B cell (primary cell): ENCODE measurements around the gene RGN. TPM values are rescaled to one million over a fixed set of nuclear protein-coding genes. Genes with fewer than 3 reads are reported as not detected.
A peak's percentile ranks its signal among the peaks of the same experiment; 100 is the strongest.

ENCODE experiments used
- ATAC-seq: fragments of 200-7000 bp; cut with Tn5 transposase; one replicate; pipeline ENCODE4 v1.10.0; 2021; ENCODE audit warnings: low read depth, mild to moderate bottlenecking, moderate number of reproducible peaks, moderate library complexity
- CTCF ChIA-PET: fragments of 350-600 bp; sonication (Branson Sonifier 250); formaldehyde crosslinking; loops from one replicate; lab custom pipeline; 2021; ENCODE audit warnings: antibody characterized with exemption, inconsistent platforms; lab: Charles Lee
- POLR2A ChIA-PET: fragments of 350-600 bp; sonication (Branson Sonifier 250); formaldehyde crosslinking; loops from one replicate; lab custom pipeline; 2021; ENCODE audit warnings: antibody characterized with exemption; lab: Charles Lee
- DNase-seq: peaks from one replicate; pipeline ENCODE4 v3.0.0; 2013
- H2AFZ ChIP-seq: 2 replicates; pipeline ENCODE4 v1.6.1; 2012; ENCODE audit warnings: mild to moderate bottlenecking, low read depth, low read length; ENCODE audit not compliant: insufficient read depth, poor library complexity, severe bottlenecking
- H3K27ac ChIP-seq, 2 donors: 1 replicate in 1 of 2; 2 replicates in 1 of 2; pipeline ENCODE4 v1.5.1; 2012 to 2013; ENCODE audit warnings: low read length in 2 of 2, mild to moderate bottlenecking in 2 of 2, moderate library complexity in 1 of 2
- H3K27me3 ChIP-seq, 4 experiments: fragments of 200-600 bp in 1 of 4; sonication (generic) in 1 of 4; replicated peaks in 1 of 4; 1 replicate in 2 of 4; 2 replicates in 2 of 4; pipeline versions ENCODE4 v1.6.1 to v1.7.0; 2013 to 2016; ENCODE audit warnings: low read length in 3 of 4, mild to moderate bottlenecking in 2 of 4, mixed read lengths in 1 of 4, moderate library complexity in 1 of 4; ENCODE audit not compliant: insufficient read depth in 4 of 4, control insufficient read depth in 3 of 4; ENCODE audit errors: control extremely low read depth in 1 of 4
- H3K36me3 ChIP-seq, 2 experiments: replicated peaks in 1 of 2; 1 replicate in 1 of 2; 2 replicates in 1 of 2; pipeline versions ENCODE4 v1.6.1 to v1.7.1; 2013; ENCODE audit warnings: low read length in 1 of 2; ENCODE audit not compliant: insufficient read depth in 2 of 2, control insufficient read depth in 1 of 2; ENCODE audit errors: control extremely low read depth in 1 of 2, extremely low read depth in 1 of 2
- H3K4me1 ChIP-seq, 2 donors: fragments of 200-600 bp in 1 of 2; sonication (generic) in 1 of 2; 1 replicate in 1 of 2; 2 replicates in 1 of 2; pipeline versions ENCODE4 v1.5.1 to v1.6.1; 2013 to 2017; ENCODE audit warnings: low read length in 2 of 2; ENCODE audit not compliant: control insufficient read depth in 2 of 2, insufficient read depth in 2 of 2
- H3K4me2 ChIP-seq: replicated peaks from 2 replicates; pipeline ENCODE3; 2012; ENCODE audit warnings: mild to moderate bottlenecking, low read depth, low read length; ENCODE audit not compliant: poor library complexity, severe bottlenecking
- H3K4me3 ChIP-seq, 5 experiments: fragments of 200-600 bp in 1 of 5; sonication (generic) in 1 of 5; 1 replicate in 3 of 5; 2 replicates in 2 of 5; pipeline versions ENCODE4 v1.5.1 to v1.7.0; 2011 to 2016; ENCODE audit warnings: low read length in 4 of 5, mild to moderate bottlenecking in 4 of 5, low read depth in 2 of 5, control low read depth in 1 of 5, moderate library complexity in 1 of 5; ENCODE audit not compliant: insufficient read depth in 1 of 5; ENCODE audit errors: control extremely low read depth in 1 of 5, extremely low read depth in 1 of 5
- H3K79me2 ChIP-seq: fragments of 200-600 bp; sonication (generic); one replicate; pipeline ENCODE4 v1.6.0; 2016; ENCODE audit warnings: low read length; ENCODE audit not compliant: control insufficient read depth, insufficient read depth
- H3K9ac ChIP-seq: fragments of 200-600 bp; sonication (generic); 2 replicates; pipeline ENCODE4 v1.6.1; 2017; ENCODE audit warnings: mild to moderate bottlenecking, low read length, moderate library complexity
- H3K9me3 ChIP-seq, 3 donors: one replicate each; pipeline versions ENCODE4 v1.6.1 to v1.7.1; 2013; ENCODE audit warnings: low read length in 2 of 3; ENCODE audit not compliant: control insufficient read depth in 2 of 3, insufficient read depth in 1 of 3; ENCODE audit errors: control extremely low read depth in 1 of 3
- H4K20me1 ChIP-seq: 2 replicates; pipeline ENCODE4 v1.6.0; 2012; ENCODE audit warnings: mild to moderate bottlenecking, low read length; ENCODE audit not compliant: insufficient read depth, control insufficient read depth, poor library complexity, severe bottlenecking
- H3K27ac Mint-ChIP-seq: one replicate; pipeline ENCODE4 v1.8.0; 2021; ENCODE audit warnings: mixed read lengths
- H3K27me3 Mint-ChIP-seq: one replicate; pipeline ENCODE4 v1.8.0; 2021; ENCODE audit warnings: mixed read lengths
- H3K4me1 Mint-ChIP-seq: one replicate; pipeline ENCODE4 v1.8.0; 2021; ENCODE audit warnings: mixed read lengths
- H3K4me3 Mint-ChIP-seq: one replicate; pipeline ENCODE4 v1.8.0; 2021; ENCODE audit warnings: mixed read lengths
- H3K9me3 Mint-ChIP-seq: one replicate; pipeline ENCODE4 v1.8.0; 2022; ENCODE audit warnings: mixed read lengths; ENCODE audit not compliant: insufficient read depth
- EZH2 ChIP-seq: IDR thresholded peaks from 2 replicates; pipeline ENCODE4 v1.6.1; 2012; ENCODE audit warnings: borderline replicate concordance, low read depth, mild to moderate bottlenecking, moderate library complexity, low read length; ENCODE audit not compliant: insufficient read depth, poor library complexity, severe bottlenecking
- WGBS: methylation state at CpG from one replicate; pipeline ENCODE4 v1.1.5; 2013; ENCODE audit warnings: missing lambda C conversion rate; ENCODE audit not compliant: insufficient coverage; 5-methylcytosine and 5-hydroxymethylcytosine counted together
- intact Hi-C: fragments of 100-400 bp; cut with micrococcal nuclease; formaldehyde crosslinking; loops from one replicate; pipeline ENCODE4 v1.10.0; 2022
- polyA plus RNA-seq: library from polyadenylated mRNA; depleted of rRNA; stranded (reverse); fragments of >200 nt; gene quantifications from 2 replicates; pipeline ENCODE4 v1.2.3, GENCODE V29; 2012
- total RNA-seq, 2 donors: library from RNA; stranded (reverse); fragments of 120-200 nt in 1 of 2; gene quantifications; 1 replicate in 1 of 2; 2 replicates in 1 of 2; pipeline versions ENCODE4 v1.2.3 to v1.2.4, GENCODE V29; 2013 to 2022
- TF ChIP-seq, protein P1 (sequence below): fragments of 200-600 bp; IDR thresholded peaks from one replicate; pipeline ENCODE4 v1.8.0; 2022; ENCODE audit warnings: antibody characterized with exemption, mild to moderate bottlenecking

The RGN gene
- total and polyA plus RNA-seq, 2 donors (not counting 1 experiment from before 2014, with no cell fraction given) = 0.25 TPM; not detected in 1

DNA sequence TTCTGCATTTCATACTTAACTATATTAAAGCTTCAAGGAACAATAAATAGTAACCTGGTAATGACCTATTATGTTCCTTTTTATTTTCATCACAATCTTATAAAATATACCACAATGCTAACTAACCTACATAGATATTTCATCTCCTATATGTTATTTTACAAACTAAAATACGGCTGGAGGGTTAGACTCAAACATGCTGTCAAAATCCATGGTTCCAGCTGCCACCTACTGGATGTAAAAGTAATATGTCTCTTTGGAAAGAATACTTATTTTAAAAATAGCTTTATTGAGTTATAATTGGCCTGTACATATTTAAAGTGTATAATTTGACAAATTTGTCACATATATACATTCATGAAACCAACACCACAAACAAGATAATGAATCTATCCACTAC, 15.0 kb downstream of the RGN start:
- Histone ChIP-seq H3K27me3 (no peaks in the 10 kb centered on the region), H3K4me1 (no peaks in the 10 kb centered on the region), H3K79me2 (no peaks in the 10 kb centered on the region), H3K9me3 (no peaks in the 10 kb centered on the region), H4K20me1 (no peaks in the 10 kb centered on the region), H3K4me2 (no peak overlapping the region), H3K36me3 (no peaks in the 10 kb centered on the region), H3K27ac (no peak overlapping the region), H2AFZ (no peak overlapping the region), H3K9ac (no peak overlapping the region), H3K4me3 (no peak overlapping the region)
- no CpG with 5 or more reads among the region's 1 CpG for WGBS
- intact Hi-C loops = loop anchor here (1.0 to 2.0 kb wide), 2 partner anchors 190 to 290 kb away; no protein-coding TSS in a partner anchor
- H3K27me3 Mint-ChIP-seq = no peaks in the 10 kb centered on the region
- POLR2A ChIA-PET = no interaction called here
- TF ChIP-seq, protein P1, sequence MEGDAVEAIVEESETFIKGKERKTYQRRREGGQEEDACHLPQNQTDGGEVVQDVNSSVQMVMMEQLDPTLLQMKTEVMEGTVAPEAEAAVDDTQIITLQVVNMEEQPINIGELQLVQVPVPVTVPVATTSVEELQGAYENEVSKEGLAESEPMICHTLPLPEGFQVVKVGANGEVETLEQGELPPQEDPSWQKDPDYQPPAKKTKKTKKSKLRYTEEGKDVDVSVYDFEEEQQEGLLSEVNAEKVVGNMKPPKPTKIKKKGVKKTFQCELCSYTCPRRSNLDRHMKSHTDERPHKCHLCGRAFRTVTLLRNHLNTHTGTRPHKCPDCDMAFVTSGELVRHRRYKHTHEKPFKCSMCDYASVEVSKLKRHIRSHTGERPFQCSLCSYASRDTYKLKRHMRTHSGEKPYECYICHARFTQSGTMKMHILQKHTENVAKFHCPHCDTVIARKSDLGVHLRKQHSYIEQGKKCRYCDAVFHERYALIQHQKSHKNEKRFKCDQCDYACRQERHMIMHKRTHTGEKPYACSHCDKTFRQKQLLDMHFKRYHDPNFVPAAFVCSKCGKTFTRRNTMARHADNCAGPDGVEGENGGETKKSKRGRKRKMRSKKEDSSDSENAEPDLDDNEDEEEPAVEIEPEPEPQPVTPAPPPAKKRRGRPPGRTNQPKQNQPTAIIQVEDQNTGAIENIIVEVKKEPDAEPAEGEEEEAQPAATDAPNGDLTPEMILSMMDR = peak; percentile 64
- no peak for TF ChIP-seq EZH2
- DNase-seq = peak; percentile 30
- ATAC-seq = no peak
- CTCF ChIA-PET = interaction anchor here (0.5 to 2.8 kb wide), 12 partner anchors 12 to 712 kb away, joined by 3 to 13 read pairs (median 3); no protein-coding TSS in a partner anchor
- no peaks in the 10 kb centered on the region for H3K4me1 Mint-ChIP-seq
- no peaks in the 10 kb centered on the region for H3K9me3 Mint-ChIP-seq
- no peak overlapping the region for H3K4me3 Mint-ChIP-seq
- no peak overlapping the region for H3K27ac Mint-ChIP-seq

DNA sequence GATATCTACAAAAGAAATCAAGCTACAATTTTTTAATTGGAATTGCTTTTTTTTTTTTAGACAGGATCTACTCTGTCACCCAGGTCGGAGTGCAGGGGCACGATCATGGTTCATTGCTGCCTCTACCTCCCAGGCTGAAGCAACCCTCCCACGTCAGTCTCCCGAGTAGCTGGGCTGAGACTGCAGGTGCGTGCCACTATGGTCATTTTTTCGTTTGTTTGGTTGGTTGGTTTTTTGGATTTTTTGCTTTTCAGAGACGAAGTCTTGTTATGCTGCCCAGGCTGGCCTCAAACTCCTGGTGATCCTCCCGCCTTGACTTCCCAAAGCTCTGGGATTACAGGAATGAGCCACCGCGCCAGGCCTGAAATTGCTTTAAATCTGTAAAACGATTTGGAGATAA, 15.6 kb downstream of the RGN start:
- TF ChIP-seq, protein P1 = no peak
- no peak for TF ChIP-seq EZH2
- Histone ChIP-seq H3K9me3 (no peaks in the 10 kb centered on the region), H3K4me2 (no peak overlapping the region), H2AFZ (no peak overlapping the region), H3K27ac (no peak overlapping the region), H3K4me1 (no peaks in the 10 kb centered on the region), H3K79me2 (no peaks in the 10 kb centered on the region), H3K4me3 (no peak overlapping the region), H4K20me1 (no peaks in the 10 kb centered on the region), H3K9ac (no peak overlapping the region), H3K36me3 (no peaks in the 10 kb centered on the region), H3K27me3 (no peaks in the 10 kb centered on the region)
- ChIA-PET CTCF (interaction anchor here (0.5 to 2.8 kb wide), 13 partner anchors 12 to 713 kb away, joined by 3 to 13 read pairs (median 3); no protein-coding TSS in a partner anchor), POLR2A (no interaction called here)
- no peaks in the 10 kb centered on the region for H3K9me3 Mint-ChIP-seq
- ATAC-seq = no peak
- H3K4me3 Mint-ChIP-seq = no peak overlapping the region
- no peak overlapping the region for H3K27ac Mint-ChIP-seq
- no CpG with 5 or more reads among the region's 11 CpGs for WGBS
- no peaks in the 10 kb centered on the region for H3K27me3 Mint-ChIP-seq
- intact Hi-C loops = loop anchor here (1.0 to 2.0 kb wide), 2 partner anchors 191 to 291 kb away; no protein-coding TSS in a partner anchor
- no peak for DNase-seq
- H3K4me1 Mint-ChIP-seq = no peaks in the 10 kb centered on the region
